ENCODE data around the gene PRCC. TPM values are rescaled to one million over a fixed set of nuclear protein-coding genes. Genes with fewer than 3 reads are reported as not detected.

Gene PRCC
- total RNA-seq, 4 donors from 2014 or later = 34.8 to 57.9 (median 43.6) TPM

- Histone ChIP-seq H3K36me3 (no peaks in the 10 kb centered on the region), H3K27ac (no peak overlapping the region), H3K27me3 (peaks cover 15% of the 10 kb centered on the region), H3K4me1 (peaks cover 6 to 17% of the 10 kb centered on the region in 2 donors), H3K9me3 (no peaks in the 10 kb centered on the region), H3K4me3 (replicated peaks in 1 of 3) (no peak overlapping the region)
- intact Hi-C loops (cut with DNase I) = no loop called here
- 10% methylated on average over 40 of the region's 69 CpGs; no CpG with 5 or more reads in 1 of the 2 donors for WGBS, 2 donors
- DNase-seq = no peak
- no peak for TF ChIP-seq POLR2A (IDR thresholded peaks at IDR 0.05)
- TF ChIP-seq CTCF (IDR thresholded peaks at IDR 0.05) = no peak
Observed at GRCh38 chr1:156845055-156845952, 78.0 kb downstream of the PRCC start.

GRCh38 chr1:156845953-156846545 is 78.7 kb downstream of the PRCC start:
- H3K36me3 ChIP-seq = no peaks in the 10 kb centered on the region
- no peak for DNase-seq
- 50 to 55% methylated on average over 14 to 18 of the region's 18 CpGs for WGBS, 2 donors
- H3K27ac ChIP-seq = no peak overlapping the region
- no peaks in the 10 kb centered on the region for H3K9me3 ChIP-seq
- TF ChIP-seq POLR2A (IDR thresholded peaks at IDR 0.05) = no peak
- TF ChIP-seq CTCF (IDR thresholded peaks at IDR 0.05) = no peak
- H3K27me3 ChIP-seq = peaks cover 15% of the 10 kb centered on the region
- no peak overlapping the region for H3K4me3 ChIP-seq (replicated peaks in 1 of 3)
- intact Hi-C loops (cut with DNase I) = no loop called here
- peaks cover 6 to 17% of the 10 kb centered on the region in 2 donors for H3K4me1 ChIP-seq

- H3K9me3 ChIP-seq = no peaks in the 10 kb centered on the region
- H3K4me3 ChIP-seq (replicated peaks in 1 of 3) = no peak overlapping the region
- TF ChIP-seq CTCF (IDR thresholded peaks at IDR 0.05) (no peak), POLR2A (IDR thresholded peaks at IDR 0.05) (no peak)
- no peak overlapping the region for H3K27ac ChIP-seq
- intact Hi-C loops (cut with DNase I) = no loop called here
- H3K36me3 ChIP-seq = no peaks in the 10 kb centered on the region
- peaks cover 15% of the 10 kb centered on the region for H3K27me3 ChIP-seq
- WGBS, 2 donors = 90 to 91% methylated on average over 3 to 5 of the region's 5 CpGs
- DNase-seq = no peak
- H3K4me1 ChIP-seq = peaks cover 6 to 17% of the 10 kb centered on the region in 2 donors
Observed at GRCh38 chr1:156846643-156847042, 79.3 kb downstream of the PRCC start.

- DNase-seq = no peak
- no peak overlapping the region for H3K27ac ChIP-seq
- H3K36me3 ChIP-seq = no peaks in the 10 kb centered on the region
- no peak for TF ChIP-seq POLR2A (IDR thresholded peaks at IDR 0.05)
- TF ChIP-seq CTCF (IDR thresholded peaks at IDR 0.05) = no peak
- intact Hi-C loops (cut with DNase I) = no loop called here
- peaks cover 6 to 24% of the 10 kb centered on the region in 2 donors for H3K4me1 ChIP-seq
- H3K9me3 ChIP-seq = no peaks in the 10 kb centered on the region
- H3K27me3 ChIP-seq = peaks cover 15% of the 10 kb centered on the region
- H3K4me3 ChIP-seq (replicated peaks in 1 of 3) = no peak overlapping the region
- WGBS, 2 donors = 73 to 85% methylated on average over 7 of the region's 7 CpGs
Observed at GRCh38 chr1:156847591-156848460, 80.5 kb downstream of the PRCC start.

All from thyroid gland (tissue), 4 donors.